CD4-positive, alpha-beta T cell (primary cell): Measurements from ENCODE around the gene SNRPF. TPM values are rescaled to one million over a fixed set of nuclear protein-coding genes. Genes with fewer than 3 reads are reported as not detected.

Experiments
- ATAC-seq: fragments of 200-7000 bp; cut with Tn5 transposase; one replicate; pipeline ENCODE4 v1.10.0; 2022; ENCODE audit warnings: mild to moderate bottlenecking; ENCODE audit not compliant: poor library complexity
- CTCF ChIA-PET: fragments of 350-600 bp; sonication (Branson Sonifier 250); formaldehyde crosslinking; loops from one replicate; lab custom pipeline; 2021; ENCODE audit warnings: antibody characterized with exemption, inconsistent platforms; lab: Charles Lee
- POLR2A ChIA-PET: fragments of 350-600 bp; sonication (Branson Sonifier 250); formaldehyde crosslinking; loops from one replicate; lab custom pipeline; 2021; ENCODE audit warnings: antibody characterized with exemption, inconsistent platforms; lab: Charles Lee
- DNase-seq, 14 experiments: peaks; one replicate each; pipeline ENCODE4 v3.0.0-alpha.2; 2013 to 2020; ENCODE audit warnings: mixed read lengths in 2 of 14
- H3K27ac ChIP-seq, 2 donors: one replicate each; pipeline versions ENCODE4 v1.5.1 to v1.7.0; 2013; ENCODE audit warnings: low read length in 2 of 2, low read depth in 1 of 2, mild to moderate bottlenecking in 1 of 2
- H3K27me3 ChIP-seq, 2 experiments: 1 replicate in 1 of 2; 2 replicates in 1 of 2; pipeline versions ENCODE4 v1.6.1 to v1.7.0; 2013; ENCODE audit warnings: low read length in 2 of 2, control low read depth in 1 of 2, mild to moderate bottlenecking in 1 of 2, moderate library complexity in 1 of 2; ENCODE audit not compliant: insufficient read depth in 2 of 2, control insufficient read depth in 1 of 2
- H3K36me3 ChIP-seq: one replicate; pipeline ENCODE4 v1.6.1; 2013; ENCODE audit warnings: low read length, control low read depth; ENCODE audit not compliant: insufficient read depth
- H3K4me1 ChIP-seq: one replicate; pipeline ENCODE4 v1.6.1; 2013; ENCODE audit warnings: low read length, control low read depth; ENCODE audit not compliant: insufficient read depth
- H3K4me3 ChIP-seq: one replicate; pipeline ENCODE4 v1.5.1; 2013; ENCODE audit warnings: mild to moderate bottlenecking, low read length, moderate library complexity
- H3K9me3 ChIP-seq, 2 experiments: 1 replicate in 1 of 2; 2 replicates in 1 of 2; pipeline versions ENCODE4 v1.6.1 to v1.7.0; 2013; ENCODE audit warnings: low read length in 2 of 2, mild to moderate bottlenecking in 2 of 2, control low read depth in 1 of 2, moderate library complexity in 1 of 2; ENCODE audit not compliant: control insufficient read depth in 1 of 2, insufficient read depth in 1 of 2
- H3K27ac Mint-ChIP-seq: one replicate; pipeline ENCODE4 v1.8.0; 2020; ENCODE audit warnings: mixed read lengths
- H3K27me3 Mint-ChIP-seq: one replicate; pipeline ENCODE4 v1.8.0; 2021; ENCODE audit warnings: mixed read lengths
- H3K36me3 Mint-ChIP-seq: one replicate; pipeline ENCODE4 v1.8.0; 2021; ENCODE audit warnings: low read depth, mixed read lengths
- H3K4me1 Mint-ChIP-seq: one replicate; pipeline ENCODE4 v1.8.0; 2021; ENCODE audit warnings: low read depth, mixed read lengths
- H3K4me3 Mint-ChIP-seq: one replicate; pipeline ENCODE4 v1.8.0; 2020; ENCODE audit warnings: mild to moderate bottlenecking, mixed read lengths
- H3K9me3 Mint-ChIP-seq: one replicate; pipeline ENCODE4 v1.8.0; 2020; ENCODE audit warnings: mixed read lengths
- CTCF ChIP-seq: fragments of 200-600 bp; IDR thresholded peaks from one replicate; pipeline ENCODE4 v1.8.0; 2022; ENCODE audit warnings: antibody characterized with exemption, mild to moderate bottlenecking
- intact Hi-C, 2 experiments: fragments of 100-400 bp; cut with DNase I in 1 of 2; cut with micrococcal nuclease in 1 of 2; formaldehyde crosslinking; loops; one replicate each; pipeline versions ENCODE4 v1.15.1 to v1.9.0; 2023 to 2025; cut with DNase I, micrococcal nuclease
- total RNA-seq, 174 experiments: library from RNA in 2 of 174; stranded (reverse) in 2 of 174; gene quantifications; one replicate each; pipeline ENCODE4 v1.2.3 and lab custom pipeline; 2021 to 2026

Gene SNRPF
- total RNA-seq, 2 experiments from 2014 or later = 40.9 to 44.0 TPM

DNA sequence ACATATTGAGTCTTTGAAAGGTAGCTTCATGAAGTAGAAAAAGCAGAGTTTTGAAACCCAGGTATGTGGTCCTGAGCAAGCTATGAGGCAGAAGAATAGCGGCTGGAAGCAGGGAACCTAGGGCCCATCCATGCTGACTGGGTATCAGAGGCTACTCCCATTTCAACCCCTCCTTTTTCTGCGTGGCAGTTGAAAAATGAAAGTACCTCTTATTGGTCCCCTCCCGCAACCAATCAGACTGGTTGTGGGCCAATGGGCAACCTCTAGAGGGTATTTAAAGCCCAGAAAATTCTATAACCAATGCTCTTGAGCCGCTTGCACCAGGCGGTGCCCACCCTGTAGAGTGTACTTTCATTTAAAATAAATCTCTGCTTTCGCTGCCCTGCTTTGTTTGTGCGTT is 1.6 kb upstream of the SNRPF start:
- no peaks in the 10 kb centered on the region for H3K27me3 ChIP-seq
- no peak overlapping the region for H3K4me3 ChIP-seq
- no peak for TF ChIP-seq CTCF
- ATAC-seq = no peak
- ChIA-PET POLR2A (no interaction called here), CTCF (no interaction called here)
- Mint-ChIP-seq H3K27me3 (peaks cover 4% of the 10 kb centered on the region), H3K27ac (no peak overlapping the region), H3K4me3 (no peak overlapping the region), H3K4me1 (peaks cover 11% of the 10 kb centered on the region), H3K36me3 (peaks cover 20% of the 10 kb centered on the region), H3K9me3 (no peaks in the 10 kb centered on the region)
- H3K27ac ChIP-seq = no peak overlapping the region
- no peak for DNase-seq
- H3K4me1 ChIP-seq = peaks cover 28% of the 10 kb centered on the region
- H3K9me3 ChIP-seq = no peaks in the 10 kb centered on the region
- H3K36me3 ChIP-seq = peaks cover 11% of the 10 kb centered on the region
- intact Hi-C loops = loop anchor here (5.0 to 10.0 kb wide), 10 partner anchors 85 to 1592 kb away; partner anchors contain the start of genes AMDHD1 (in 1 of the 2), CCDC38 (in 1 of the 2), FGD6 (in 1 of the 2) and NEDD1 (in 1 of the 2)

- DNase-seq (peak in 2 of 14 experiments; percentile 7 to 22), ATAC-seq (no peak)
- H3K27me3 ChIP-seq = no peaks in the 10 kb centered on the region
- ChIA-PET CTCF (no interaction called here), POLR2A (no interaction called here)
- peaks cover 7% of the 10 kb centered on the region for H3K4me1 Mint-ChIP-seq
- H3K4me3 ChIP-seq = peak overlapping the region; percentile 83
- H3K4me3 Mint-ChIP-seq = no peak overlapping the region
- H3K9me3 ChIP-seq = no peaks in the 10 kb centered on the region
- H3K36me3 ChIP-seq = peaks cover 17% of the 10 kb centered on the region
- H3K4me1 ChIP-seq = peaks cover 26% of the 10 kb centered on the region
- peaks cover 26% of the 10 kb centered on the region for H3K36me3 Mint-ChIP-seq
- H3K27me3 Mint-ChIP-seq = peaks cover 4% of the 10 kb centered on the region
- no peaks in the 10 kb centered on the region for H3K9me3 Mint-ChIP-seq
- no peak overlapping the region for H3K27ac ChIP-seq
- H3K27ac Mint-ChIP-seq = no peak overlapping the region
- no peak for TF ChIP-seq CTCF
- intact Hi-C loops = loop anchor here (1.0 to 10.0 kb wide), 12 partner anchors 85 to 1593 kb away; partner anchors contain the start of genes LTA4H (in 2 of the 2), AMDHD1 (in 1 of the 2), CCDC38 (in 1 of the 2) and FGD6 (in 1 of the 2)
Observed at GRCh38 chr12:95857799-95858198, 953 bp upstream of the SNRPF start.

DNA sequence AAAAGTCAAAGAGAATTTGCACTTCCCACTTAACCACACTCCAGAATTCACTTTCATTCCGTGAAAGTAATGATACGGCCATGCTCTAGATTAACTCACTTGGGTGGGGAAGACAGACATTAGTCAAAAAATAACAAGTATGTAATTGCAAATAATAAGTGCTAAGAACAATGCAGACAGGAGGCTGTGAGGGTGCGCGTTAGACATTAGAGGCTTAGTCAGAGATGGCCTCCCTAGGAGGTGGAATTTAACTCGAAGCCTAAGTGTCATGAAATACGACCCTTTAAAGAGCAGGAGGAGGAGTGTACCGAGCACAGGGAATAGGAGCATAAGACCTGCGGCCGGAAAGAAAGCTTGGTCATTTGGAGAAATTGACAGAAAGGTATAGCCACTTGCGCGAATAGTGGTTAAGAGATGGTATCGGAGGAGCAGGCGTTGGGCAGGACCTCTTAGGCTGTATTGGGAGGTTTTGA is 628 bp downstream of the SNRPF start:
- TF ChIP-seq CTCF = no peak

More for the DNA sequence above, 628 bp downstream of the SNRPF start:
- H3K9me3 Mint-ChIP-seq = no peaks in the 10 kb centered on the region
- H3K36me3 Mint-ChIP-seq = peaks cover 42% of the 10 kb centered on the region
- Histone ChIP-seq H3K4me1 (peaks cover 22% of the 10 kb centered on the region), H3K9me3 (no peaks in the 10 kb centered on the region), H3K27me3 (no peaks in the 10 kb centered on the region), H3K36me3 (peaks cover 33% of the 10 kb centered on the region), H3K27ac (peak overlapping the region; percentile 49 to 89), H3K4me3 (peak overlapping the region; percentile 83)
- intact Hi-C loops = loop anchor here (2.0 to 10.0 kb wide), 11 partner anchors 83 to 1595 kb away; partner anchors contain the start of genes AMDHD1 (in 1 of the 2), CCDC38 (in 1 of the 2), FGD6 (in 1 of the 2) and LTA4H (in 1 of the 2)
- CTCF ChIA-PET = interaction anchor here (1.3 kb wide), 1 partner anchor 139 kb away, joined by 3 read pairs; no protein-coding TSS in a partner anchor
- POLR2A ChIA-PET = interaction anchor here (1.0 kb wide), 2 partner anchors 83 to 542 kb away, joined by 3 to 11 read pairs; partner anchors contain the start of genes AMDHD1 and CCDC38
- H3K4me1 Mint-ChIP-seq = peaks cover 11% of the 10 kb centered on the region
- no peak overlapping the region for H3K4me3 Mint-ChIP-seq
- ATAC-seq (peak; percentile 10), DNase-seq (peak in 1 of 14 experiments; percentile 30)
- no peak overlapping the region for H3K27ac Mint-ChIP-seq
- peaks cover 4% of the 10 kb centered on the region for H3K27me3 Mint-ChIP-seq
